RWPE1 (cell line): ENCODE measurements around the gene CALML5.

Source experiments
- CTCF ChIA-PET: fragments of 350-600 bp; sonication (Branson Sonifier 250); formaldehyde crosslinking; extraction: SDS; loops from one replicate; lab custom pipeline; 2021; lab: Yijun Ruan, JAX
- POLR2A ChIA-PET: fragments of 400-600 bp; formaldehyde crosslinking; extraction: SDS; loops from one replicate; lab custom pipeline; 2020; ENCODE audit warnings: antibody characterized with exemption; ENCODE audit not compliant: low non-redundant PET; lab: Yijun Ruan, JAX
- DNase-seq: peaks from one replicate; pipeline ENCODE4 v3.0.0; 2012; ENCODE audit warnings: low spot score
- H3K27ac ChIP-seq: fragments of 450-650 bp; 2 replicates; pipeline ENCODE4 v1.5.1; 2017
- CTCF ChIP-seq: fragments of 450-650 bp; conservative IDR thresholded peaks from 2 replicates; pipeline ENCODE4 v1.5.1; 2017; ENCODE audit warnings: low read depth, mild to moderate bottlenecking

Gene CALML5

GRCh38 chr10:5540080-5540479 lies 40.7 kb upstream of the CALML5 start:
- no peak for DNase-seq
- TF ChIP-seq CTCF, result no peak
- ChIA-PET POLR2A (no interaction called here), CTCF (no interaction called here)
- H3K27ac ChIP-seq, result no peak overlapping the region

- peak; percentile 45 for DNase-seq
- POLR2A ChIA-PET, result interaction anchor here (0.6 kb wide), 1 partner anchor 36 kb away, joined by 3 read pairs; no protein-coding TSS in a partner anchor
- TF ChIP-seq CTCF, result no peak
- CTCF ChIA-PET, result interaction anchor here (0.9 kb wide), 1 partner anchor 84 kb away, joined by 3 read pairs; no protein-coding TSS in a partner anchor
- peak overlapping the region; percentile 84 for H3K27ac ChIP-seq
Observed at GRCh38 chr10:5538892-5539651, 39.7 kb upstream of the CALML5 start.

GRCh38 chr10:5538446-5538845 lies 39.1 kb upstream of the CALML5 start:
- peak overlapping the region; percentile 84 for H3K27ac ChIP-seq
- no peak for TF ChIP-seq CTCF
- peak; percentile 60 for DNase-seq
- POLR2A ChIA-PET, result no interaction called here
- CTCF ChIA-PET, result interaction anchor here (0.9 kb wide), 1 partner anchor 84 kb away, joined by 3 read pairs; no protein-coding TSS in a partner anchor

- POLR2A ChIA-PET, result no interaction called here
- CTCF ChIA-PET, result interaction anchor here (0.7 kb wide), 1 partner anchor 29 kb away, joined by 5 read pairs; no protein-coding TSS in a partner anchor
- H3K27ac ChIP-seq, result peak overlapping the region; percentile 84
- TF ChIP-seq CTCF, result no peak
- DNase-seq, result no peak
Observed at GRCh38 chr10:5537684-5538083, 38.3 kb upstream of the CALML5 start.

- CTCF ChIA-PET, result interaction anchor here (0.5 kb wide), 1 partner anchor 86 kb away, joined by 3 read pairs; no protein-coding TSS in a partner anchor
- no peak for TF ChIP-seq CTCF
- no peak for DNase-seq
- no peak overlapping the region for H3K27ac ChIP-seq
- POLR2A ChIA-PET, result no interaction called here
Observed at GRCh38 chr10:5536486-5537081, 37.2 kb upstream of the CALML5 start.
